HL-60 (cell line): ENCODE data around the gene FTSJ1.

Experiments used
- POLR2AphosphoS5 ChIP-seq: IDR thresholded peaks from 2 replicates; pipeline ENCODE4 v1.6.1; 2012; ENCODE audit warnings: low read depth
- REST ChIP-seq: IDR thresholded peaks from 2 replicates; pipeline ENCODE4 v1.6.1; 2012; ENCODE audit warnings: low read depth; ENCODE audit not compliant: insufficient replicate concordance
- TF ChIP-seq, protein P1 (sequence below): IDR thresholded peaks from one replicate; pipeline ENCODE4 v1.5.1; 2011; ENCODE audit warnings: low read length, control low read depth, inconsistent platforms; ENCODE audit not compliant: insufficient read depth

DNA sequence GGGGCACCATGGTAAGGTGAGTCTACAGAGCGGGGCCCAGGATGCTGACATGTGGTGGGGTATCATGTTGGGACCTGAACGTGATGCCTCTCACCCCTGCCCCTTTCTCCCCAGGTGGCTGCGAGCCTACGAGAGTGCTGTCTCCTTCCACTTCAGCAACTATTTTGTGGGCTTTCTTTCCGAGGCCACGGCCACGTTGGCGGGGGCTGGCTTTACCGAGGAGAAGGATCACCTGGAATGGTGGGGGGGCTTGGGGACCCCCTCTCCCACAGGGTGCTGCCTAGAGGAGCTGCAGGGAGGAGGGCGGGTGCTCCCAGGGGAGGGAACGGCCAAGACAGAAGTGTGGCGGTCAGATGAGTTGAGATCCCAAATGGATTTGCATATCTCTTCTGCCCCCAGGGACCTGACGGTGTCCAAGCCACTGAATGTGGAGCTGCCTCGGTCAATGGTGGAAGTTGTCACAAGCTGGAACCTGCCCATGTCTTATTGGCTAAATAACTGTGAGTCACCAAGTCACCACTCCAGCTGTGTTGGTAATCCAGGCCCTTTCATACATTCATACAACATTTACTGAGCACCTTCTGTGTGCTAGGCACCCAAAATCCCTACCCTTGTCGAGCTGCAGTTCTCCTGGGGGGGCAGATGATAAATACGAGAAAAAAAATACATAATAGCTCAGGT, 38.3 kb downstream of the FTSJ1 start:
- TF ChIP-seq, protein P1, sequence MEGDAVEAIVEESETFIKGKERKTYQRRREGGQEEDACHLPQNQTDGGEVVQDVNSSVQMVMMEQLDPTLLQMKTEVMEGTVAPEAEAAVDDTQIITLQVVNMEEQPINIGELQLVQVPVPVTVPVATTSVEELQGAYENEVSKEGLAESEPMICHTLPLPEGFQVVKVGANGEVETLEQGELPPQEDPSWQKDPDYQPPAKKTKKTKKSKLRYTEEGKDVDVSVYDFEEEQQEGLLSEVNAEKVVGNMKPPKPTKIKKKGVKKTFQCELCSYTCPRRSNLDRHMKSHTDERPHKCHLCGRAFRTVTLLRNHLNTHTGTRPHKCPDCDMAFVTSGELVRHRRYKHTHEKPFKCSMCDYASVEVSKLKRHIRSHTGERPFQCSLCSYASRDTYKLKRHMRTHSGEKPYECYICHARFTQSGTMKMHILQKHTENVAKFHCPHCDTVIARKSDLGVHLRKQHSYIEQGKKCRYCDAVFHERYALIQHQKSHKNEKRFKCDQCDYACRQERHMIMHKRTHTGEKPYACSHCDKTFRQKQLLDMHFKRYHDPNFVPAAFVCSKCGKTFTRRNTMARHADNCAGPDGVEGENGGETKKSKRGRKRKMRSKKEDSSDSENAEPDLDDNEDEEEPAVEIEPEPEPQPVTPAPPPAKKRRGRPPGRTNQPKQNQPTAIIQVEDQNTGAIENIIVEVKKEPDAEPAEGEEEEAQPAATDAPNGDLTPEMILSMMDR, result no peak
- TF ChIP-seq REST (no peak), POLR2AphosphoS5 (no peak)
